GM21825 (cell line): ENCODE results near the gene GLI2.

Source experiments
- ATAC-seq: cut with Tn5 transposase; IDR thresholded peaks from one replicate; pipeline ENCODE4 v1.9.1; 2021; ENCODE audit warnings: mild to moderate bottlenecking, moderate library complexity; ENCODE audit not compliant: unreplicated experiment

Gene GLI2

GRCh38 chr2:120711694-120712093 lies 24.0 kb upstream of the GLI2 start:
- no peak for ATAC-seq

DNA sequence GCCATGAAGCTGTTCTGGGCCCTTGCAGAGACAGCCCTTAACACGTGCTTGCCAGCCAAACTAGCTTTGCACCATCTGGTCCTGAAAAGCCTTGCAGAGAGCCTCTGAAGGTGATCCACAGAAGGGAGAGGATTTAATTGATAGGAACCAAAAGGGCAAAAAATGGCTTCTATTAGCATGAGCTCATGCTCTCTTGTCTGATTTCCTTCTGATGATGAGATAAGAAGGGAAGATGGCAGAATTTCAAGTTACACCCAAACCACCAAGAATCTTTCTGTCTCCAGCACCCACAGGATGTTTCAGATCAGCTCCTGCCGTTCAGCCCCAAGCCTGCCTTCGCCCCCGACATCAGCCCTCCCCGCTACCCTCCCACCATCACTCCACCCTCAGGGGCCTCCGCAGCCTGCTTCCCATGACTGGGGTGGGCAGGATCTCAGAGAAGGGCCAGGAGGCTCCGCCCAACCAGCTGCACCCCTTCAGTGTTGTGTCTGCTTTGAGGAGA lies 23.4 kb upstream of the GLI2 start:
- no peak for ATAC-seq

GRCh38 chr2:120715353-120715752 lies 20.3 kb upstream of the GLI2 start:
- ATAC-seq = no peak

DNA sequence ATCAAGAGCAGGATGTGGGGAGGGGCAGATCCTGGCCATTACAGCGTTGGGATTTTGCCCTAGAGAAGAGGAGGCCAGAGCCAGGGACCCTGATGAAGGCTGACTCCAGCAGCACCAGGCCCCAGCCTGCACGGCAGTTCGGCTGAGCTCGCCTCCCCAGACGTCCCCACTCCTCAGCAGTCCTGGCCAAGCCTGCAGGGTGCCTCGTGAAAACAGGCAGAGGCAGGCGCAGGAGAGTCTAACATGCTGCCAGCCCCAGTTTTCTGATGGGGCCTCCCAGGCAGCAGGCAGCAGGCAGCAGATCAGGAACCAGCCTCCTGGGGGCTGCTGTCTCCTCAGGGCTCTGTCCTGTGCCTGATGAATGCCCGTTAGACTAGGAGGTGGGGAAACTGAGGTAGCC lies 19.7 kb upstream of the GLI2 start:
- ATAC-seq = no peak

GRCh38 chr2:120716641-120717585 lies 18.8 kb upstream of the GLI2 start:
- ATAC-seq = no peak

GRCh38 chr2:120719491-120719890 lies 16.2 kb upstream of the GLI2 start:
- no peak for ATAC-seq

GRCh38 chr2:120720231-120720630 lies 15.4 kb upstream of the GLI2 start:
- no peak for ATAC-seq

DNA sequence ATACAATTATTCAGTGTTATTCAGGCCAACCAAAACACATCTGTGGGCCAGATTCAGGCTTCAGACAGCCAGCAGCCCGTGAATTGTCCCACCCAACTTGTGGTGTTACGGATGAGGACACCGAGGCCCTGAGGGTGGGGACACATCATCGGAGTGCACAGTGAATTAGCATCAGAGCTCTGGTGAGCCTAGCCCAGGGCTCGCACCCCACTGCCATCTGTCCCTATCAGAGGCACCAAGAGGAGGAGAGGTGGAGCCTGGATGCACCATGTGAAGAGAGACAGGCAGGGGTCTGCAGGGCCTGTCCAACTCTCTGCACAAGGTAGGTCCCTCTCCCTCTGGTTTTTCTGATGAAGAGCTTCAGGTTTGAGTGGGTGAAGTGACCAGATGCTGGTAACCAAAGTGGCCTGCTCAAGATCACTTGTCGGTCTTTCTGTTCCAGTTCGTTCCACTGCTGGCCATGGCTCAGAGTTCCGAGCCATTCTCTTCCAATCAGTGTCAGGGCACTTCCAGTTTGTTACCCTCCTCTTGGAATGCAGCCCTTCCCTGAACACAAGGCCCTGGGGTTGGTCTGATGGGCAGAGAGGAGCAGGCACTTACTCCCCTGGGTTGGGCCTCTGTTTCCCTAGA lies 14.8 kb upstream of the GLI2 start:
- no peak for ATAC-seq

DNA sequence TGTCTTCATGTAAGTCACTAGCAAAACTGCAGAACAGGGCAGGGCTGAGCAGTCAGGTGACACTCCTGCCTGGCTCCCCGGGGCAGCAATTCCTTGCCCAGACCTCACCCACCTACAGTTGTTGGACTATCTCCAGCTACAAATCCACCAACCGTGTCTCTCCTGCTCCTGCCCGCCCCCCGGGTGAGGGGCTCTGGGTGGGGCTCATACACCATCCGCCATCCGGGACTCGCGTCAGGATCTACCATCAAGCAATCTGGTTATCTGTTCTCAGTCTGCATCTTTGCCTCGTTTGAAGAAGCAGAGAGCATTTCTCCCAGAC lies 13.5 kb upstream of the GLI2 start:
- ATAC-seq = no peak

DNA sequence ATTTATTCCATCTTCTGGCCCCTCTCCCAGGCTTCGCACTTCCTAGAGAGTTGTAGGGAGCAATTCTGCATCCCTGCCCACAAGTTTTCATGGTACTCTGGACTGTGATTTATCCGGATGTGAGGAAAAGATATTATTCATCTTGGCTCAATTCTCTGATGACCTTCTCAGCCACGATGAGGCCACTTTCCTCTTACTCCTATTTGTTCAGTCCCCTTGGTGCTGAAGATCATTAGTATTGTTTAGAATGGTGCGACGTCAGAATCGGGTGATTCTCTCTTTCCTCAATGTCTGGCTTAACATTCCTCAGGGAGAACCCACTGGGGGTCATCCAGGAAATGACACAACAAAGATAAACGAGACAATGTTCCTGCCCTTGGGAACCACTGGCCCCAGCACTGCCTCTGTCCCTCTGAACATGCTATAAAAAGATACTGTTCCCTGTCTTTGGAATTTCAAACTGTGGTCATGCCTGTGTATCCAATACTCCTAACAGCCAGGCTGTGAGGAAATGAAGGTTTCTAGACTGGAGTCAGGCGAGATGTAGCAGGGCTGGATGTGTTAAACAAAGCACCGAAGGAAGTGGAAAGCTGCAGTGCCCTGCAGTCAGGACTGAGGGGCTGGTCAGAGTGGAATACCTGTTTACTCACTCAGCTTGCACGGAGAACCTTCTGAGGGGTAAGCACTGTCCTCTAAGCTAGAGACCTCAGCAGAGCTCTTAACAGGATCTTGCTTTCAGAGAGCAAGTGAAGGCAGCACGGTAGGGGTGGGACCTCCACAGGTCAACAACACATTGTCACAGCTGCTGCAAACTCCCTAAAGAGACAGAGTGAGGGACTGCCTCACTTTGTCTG lies 12.9 kb upstream of the GLI2 start:
- no peak for ATAC-seq

DNA sequence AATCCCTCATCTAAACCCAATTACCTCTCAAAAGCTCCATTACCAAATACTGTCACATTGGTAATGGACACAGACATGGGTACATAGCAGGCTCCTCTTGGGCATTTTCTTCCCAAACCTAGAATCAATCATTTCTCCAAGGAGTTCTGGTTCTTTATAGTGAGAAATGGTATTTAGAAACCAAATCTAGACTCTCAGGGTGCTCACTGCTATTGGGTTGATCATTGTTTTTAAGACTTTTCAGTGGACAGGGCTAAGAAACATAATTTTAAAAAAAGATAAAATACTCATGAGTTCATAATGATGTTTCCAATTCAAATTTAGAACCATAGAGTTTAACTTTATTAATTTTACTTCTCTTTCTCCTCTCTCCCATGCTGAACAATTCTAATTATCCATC lies 9.4 kb upstream of the GLI2 start:
- no peak for ATAC-seq

DNA sequence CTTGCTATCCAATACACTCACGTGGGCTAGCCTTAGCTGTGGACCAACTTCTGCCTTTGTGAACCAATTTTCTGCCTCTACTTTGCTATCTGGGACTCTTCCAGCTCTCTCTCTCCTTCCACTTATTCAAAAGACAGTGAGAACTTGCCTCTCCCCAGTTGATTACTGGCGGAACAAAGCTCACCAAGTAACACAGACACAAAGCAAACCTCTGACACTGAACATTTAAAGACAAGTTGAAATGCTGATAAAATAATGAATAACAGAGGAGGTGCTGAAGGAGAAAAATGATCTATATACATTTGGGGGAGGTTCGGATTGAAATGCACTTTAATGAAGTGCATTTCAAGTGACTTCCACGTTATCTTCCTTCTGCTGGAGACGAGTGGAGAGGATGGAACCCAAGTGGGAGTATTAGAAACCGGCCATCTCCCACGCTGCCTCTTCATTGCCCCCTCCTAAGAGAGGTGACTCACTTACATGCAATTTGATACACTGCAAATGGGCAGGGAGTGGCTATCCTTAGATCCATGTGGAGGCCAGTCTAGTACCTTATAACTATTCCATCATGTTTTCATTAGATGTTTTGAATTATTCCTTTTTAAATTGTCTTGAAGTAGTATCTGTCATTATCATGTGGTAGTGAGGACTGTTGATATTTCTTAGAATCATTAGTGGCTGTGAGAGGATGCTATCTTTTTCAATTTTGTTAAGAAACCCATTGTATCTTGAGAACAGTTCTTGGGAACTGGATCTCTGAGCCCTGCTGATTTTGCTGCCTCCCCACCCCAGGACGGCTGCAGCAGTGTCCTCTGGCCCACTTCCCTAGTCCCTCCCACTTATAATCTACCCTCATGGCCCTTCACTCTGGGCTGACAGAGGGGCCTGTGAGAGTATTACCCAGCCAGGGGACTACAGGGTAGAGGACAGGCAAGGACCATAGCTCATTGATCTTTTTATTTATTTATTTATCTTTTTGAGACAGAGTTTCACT lies 6.0 kb upstream of the GLI2 start:
- no peak for ATAC-seq

DNA sequence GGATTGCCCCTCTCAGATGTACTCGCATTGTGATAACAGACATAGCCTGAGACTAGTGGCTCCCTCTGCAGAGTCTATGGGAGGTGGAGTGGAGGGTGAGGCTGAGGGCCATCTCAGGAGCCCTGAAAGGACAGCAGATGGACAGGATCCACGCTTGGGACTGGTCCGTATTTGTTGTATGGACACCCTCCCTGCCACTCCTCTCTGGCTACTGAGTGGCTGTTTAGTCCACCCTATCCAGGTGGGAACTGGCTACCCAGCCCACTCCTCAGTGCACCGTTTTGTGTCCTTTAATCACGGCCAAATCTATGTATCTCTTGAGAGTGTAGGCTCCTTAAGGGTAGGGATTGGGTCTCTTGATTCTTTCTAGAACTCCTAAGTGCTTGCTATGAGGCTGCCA lies 4.5 kb upstream of the GLI2 start:
- ATAC-seq = no peak

- ATAC-seq = no peak
Observed at GRCh38 chr2:120732506-120733237, 3.0 kb upstream of the GLI2 start.

DNA sequence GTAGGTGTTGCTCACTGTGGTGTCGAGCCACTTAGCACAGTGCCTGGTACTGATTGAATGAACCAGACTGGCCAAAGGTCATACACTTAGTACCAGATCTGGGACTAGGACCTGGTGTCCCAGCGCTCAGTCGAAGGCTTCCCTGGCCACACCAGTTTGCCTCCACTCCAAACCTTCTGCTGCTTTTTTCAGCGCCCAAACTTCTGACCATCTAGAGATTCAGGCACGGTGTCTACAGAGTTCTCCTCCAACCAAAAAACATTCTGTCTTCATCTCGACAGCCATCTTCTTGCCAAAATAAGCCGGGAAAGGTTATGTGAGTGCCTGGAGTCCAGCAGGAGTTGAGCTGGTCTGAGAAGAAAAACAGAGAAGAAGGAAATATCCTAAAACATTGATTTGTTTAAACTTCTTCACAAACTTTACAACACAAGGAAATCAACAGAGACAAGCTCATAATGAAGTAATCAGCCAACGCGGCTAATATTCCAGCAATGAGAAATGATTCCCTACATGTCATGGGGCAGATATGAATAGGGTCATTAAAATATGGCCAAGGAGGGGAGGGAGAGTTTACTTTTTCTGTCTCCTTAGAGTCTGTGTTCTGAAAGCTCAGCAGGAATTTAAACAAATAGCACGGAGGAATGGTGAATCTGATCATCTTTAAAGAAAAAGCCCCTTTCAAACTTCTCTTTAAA lies 2.3 kb upstream of the GLI2 start:
- ATAC-seq = no peak

DNA sequence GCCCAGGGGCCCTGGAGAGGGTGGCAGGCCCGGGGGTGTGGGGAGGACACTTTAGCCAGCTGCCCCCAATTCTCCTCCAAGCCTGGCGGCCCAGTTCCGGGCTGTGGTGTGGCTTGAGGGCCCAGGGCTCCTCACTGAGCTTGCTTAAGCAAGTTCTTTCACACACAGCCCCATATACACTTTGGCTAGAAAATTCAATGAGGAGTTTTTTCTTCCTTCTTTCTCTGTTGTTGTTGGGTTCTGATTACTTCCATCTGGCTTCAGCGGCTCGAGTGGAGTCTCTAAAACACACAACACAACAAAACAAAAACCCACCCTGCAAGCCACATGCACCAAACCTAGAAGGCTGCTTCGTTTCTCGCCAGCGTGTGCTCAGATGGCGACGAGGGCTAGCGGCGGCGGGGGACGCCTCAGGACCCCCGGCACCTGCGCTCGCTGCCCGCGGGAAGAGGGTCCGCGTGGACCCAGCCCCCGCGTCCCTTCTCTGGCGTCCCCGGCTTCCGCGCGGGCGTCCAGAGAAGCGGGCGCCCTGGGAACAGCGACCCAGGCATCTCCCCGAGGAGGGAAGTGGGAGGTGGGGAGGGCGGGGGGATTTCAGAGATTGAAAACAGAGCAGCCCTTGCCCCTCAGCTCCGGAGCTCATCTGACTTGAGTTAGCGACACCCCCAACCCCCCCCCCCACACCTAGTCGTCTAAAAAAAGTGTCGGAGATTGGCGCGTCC lies 577 bp upstream of the GLI2 start:
- ATAC-seq = no peak

GRCh38 chr2:120736202-120736623 lies 545 bp downstream of the GLI2 start:
- ATAC-seq = no peak

DNA sequence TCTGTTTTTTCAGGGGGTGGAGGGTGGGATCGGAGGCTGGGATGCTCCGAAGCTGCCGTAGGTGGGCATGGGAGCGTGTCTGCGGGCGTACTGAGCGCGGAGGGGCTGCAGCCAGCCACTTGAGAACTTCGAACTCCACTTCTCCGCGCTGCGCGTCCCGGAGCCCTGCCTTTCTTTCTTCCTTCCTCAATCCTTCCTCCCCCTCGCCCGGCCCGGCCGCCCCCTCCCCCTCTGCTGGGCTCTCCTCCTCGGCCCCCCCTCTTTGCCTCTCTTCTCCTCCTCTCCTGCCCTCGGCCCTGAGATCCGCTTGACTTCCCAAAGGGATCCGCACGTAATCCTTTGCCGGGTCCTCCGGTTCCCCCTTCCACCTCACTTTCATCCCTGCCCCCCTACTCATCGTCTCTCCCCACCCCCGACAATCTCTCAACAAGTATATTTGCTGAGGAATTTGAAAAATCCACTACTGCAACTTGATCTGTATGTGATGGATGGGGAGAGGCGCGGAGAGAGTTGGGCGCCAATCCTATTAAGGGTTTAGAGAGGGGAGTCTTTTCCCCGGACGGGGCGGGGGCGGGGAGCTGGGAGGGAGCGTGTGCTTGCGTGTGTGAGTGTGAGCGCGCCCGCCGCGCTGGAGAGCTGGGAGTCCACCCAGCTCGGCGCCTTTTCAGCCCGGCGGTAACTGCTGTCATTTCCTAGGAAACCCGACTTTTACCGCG lies 1.1 kb downstream of the GLI2 start:
- ATAC-seq = no peak
